K562 (cell line): ENCODE measurements around the gene SLC11A1. TPM values are rescaled to one million over a fixed set of nuclear protein-coding genes. Genes with fewer than 3 reads are reported as not detected.

Experiments used
- EP300 ChIP-seq: IDR thresholded peaks from 2 replicates; pipeline ENCODE4 v1.6.1; 2012; ENCODE audit warnings: low read length, improper control_type of control experiment
- LEF1 ChIP-seq: fragments of 450-650 bp; IDR thresholded peaks from 2 replicates; pipeline ENCODE4 v1.6.1; 2016; ENCODE audit warnings: mild to moderate bottlenecking
- POLR2G ChIP-seq: fragments of 200-400 bp; formaldehyde crosslinking; IDR thresholded peaks from 2 replicates; pipeline ENCODE4 v1.6.1; 2017; ENCODE audit warnings: low read depth, mild to moderate bottlenecking, antibody characterized with exemption, low read length, moderate library complexity
- POLR3A ChIP-seq: IDR thresholded peaks from 2 replicates; pipeline ENCODE4 v1.6.1; 2011; ENCODE audit warnings: borderline replicate concordance, mild to moderate bottlenecking, moderate library complexity; ENCODE audit not compliant: insufficient read length, insufficient read depth; ENCODE audit errors: extremely low read depth
- SRSF1 ChIP-seq: fragments of 200-400 bp; formaldehyde crosslinking; IDR thresholded peaks from 2 replicates; pipeline ENCODE4 v1.6.1; 2017; ENCODE audit warnings: mild to moderate bottlenecking, low read depth, low read length, moderate library complexity
- polyA plus RNA-seq, 8 experiments: library from polyadenylated mRNA; depleted of rRNA in 4 of 8; stranded (reverse) in 5 of 8; unstranded in 3 of 8; fragments of >200 nt; fragmentation: Nextera tagmentation in 2 of 8; fragmentation: Illumina TruSeq in 1 of 8; extraction: Ambion mirVana in 2 of 8; extraction: Trizol in 1 of 8; gene quantifications; 2 replicates each; pipeline versions ENCODE4 v1.2.1 to v1.2.3, GENCODE V29; 2011 to 2014; ENCODE audit warnings: inconsistent platforms in 1 of 8, missing spikeins in 1 of 8
- total RNA-seq, 7 experiments: library from RNA; depleted of rRNA in 6 of 7; stranded (reverse); fragments of >200 nt in 6 of 7; fragmentation: Illumina TruSeq in 2 of 7; extraction: Trizol in 2 of 7; gene quantifications; 2 replicates each; pipeline versions ENCODE4 v1.2.1 to v1.2.3, GENCODE V29; 2011 to 2021; ENCODE audit warnings: low replicate concordance in 1 of 7
- TF ChIP-seq, protein P1 (sequence below), 2 experiments: fragments of 450-650 bp in 1 of 2; sonication (generic) in 1 of 2; formaldehyde crosslinking in 1 of 2; IDR thresholded peaks; 2 replicates each; pipeline versions ENCODE4 v1.7.1 to v1.9.0; 2016 to 2022; ENCODE audit warnings: inconsistent platforms in 1 of 2, mild to moderate bottlenecking in 1 of 2, missing genetic modification reagents in 1 of 2
- TF ChIP-seq, protein P2 (sequence below): fragments of 200-800 bp; sonication (Bioruptor generic); IDR thresholded peaks from 2 replicates; pipeline ENCODE4 v1.6.1; 2017; ENCODE audit warnings: missing genetic modification characterization, missing compliant biosample characterization

The SLC11A1 gene
- total and polyA plus RNA-seq, 9 of the 15 experiments (the other 6 are each of a cell fraction or from before 2014, with no cell fraction given), result 0.35 to 1.6 (median 0.65) TPM

DNA sequence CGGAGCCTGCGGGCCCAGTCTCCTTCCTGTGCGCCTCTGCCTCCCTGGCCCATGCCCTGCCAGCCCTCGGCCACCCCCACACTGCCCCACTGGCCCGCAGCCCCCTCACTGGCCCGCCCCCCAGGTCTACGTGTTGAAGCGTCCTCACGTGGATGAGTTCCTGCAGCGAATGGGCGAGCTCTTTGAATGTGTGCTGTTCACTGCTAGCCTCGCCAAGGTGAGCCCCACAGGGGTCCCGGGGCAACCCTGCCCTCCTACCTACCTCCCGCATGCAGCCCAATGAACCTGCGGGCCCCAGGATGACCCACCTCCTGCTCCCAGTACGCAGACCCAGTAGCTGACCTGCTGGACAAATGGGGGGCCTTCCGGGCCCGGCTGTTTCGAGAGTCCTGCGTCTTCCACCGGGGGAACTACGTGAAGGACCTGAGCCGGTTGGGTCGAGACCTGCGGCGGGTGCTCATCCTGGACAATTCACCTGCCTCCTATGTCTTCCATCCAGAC, 20.9 kb downstream of the SLC11A1 start (continued):
- TF ChIP-seq, protein P1, sequence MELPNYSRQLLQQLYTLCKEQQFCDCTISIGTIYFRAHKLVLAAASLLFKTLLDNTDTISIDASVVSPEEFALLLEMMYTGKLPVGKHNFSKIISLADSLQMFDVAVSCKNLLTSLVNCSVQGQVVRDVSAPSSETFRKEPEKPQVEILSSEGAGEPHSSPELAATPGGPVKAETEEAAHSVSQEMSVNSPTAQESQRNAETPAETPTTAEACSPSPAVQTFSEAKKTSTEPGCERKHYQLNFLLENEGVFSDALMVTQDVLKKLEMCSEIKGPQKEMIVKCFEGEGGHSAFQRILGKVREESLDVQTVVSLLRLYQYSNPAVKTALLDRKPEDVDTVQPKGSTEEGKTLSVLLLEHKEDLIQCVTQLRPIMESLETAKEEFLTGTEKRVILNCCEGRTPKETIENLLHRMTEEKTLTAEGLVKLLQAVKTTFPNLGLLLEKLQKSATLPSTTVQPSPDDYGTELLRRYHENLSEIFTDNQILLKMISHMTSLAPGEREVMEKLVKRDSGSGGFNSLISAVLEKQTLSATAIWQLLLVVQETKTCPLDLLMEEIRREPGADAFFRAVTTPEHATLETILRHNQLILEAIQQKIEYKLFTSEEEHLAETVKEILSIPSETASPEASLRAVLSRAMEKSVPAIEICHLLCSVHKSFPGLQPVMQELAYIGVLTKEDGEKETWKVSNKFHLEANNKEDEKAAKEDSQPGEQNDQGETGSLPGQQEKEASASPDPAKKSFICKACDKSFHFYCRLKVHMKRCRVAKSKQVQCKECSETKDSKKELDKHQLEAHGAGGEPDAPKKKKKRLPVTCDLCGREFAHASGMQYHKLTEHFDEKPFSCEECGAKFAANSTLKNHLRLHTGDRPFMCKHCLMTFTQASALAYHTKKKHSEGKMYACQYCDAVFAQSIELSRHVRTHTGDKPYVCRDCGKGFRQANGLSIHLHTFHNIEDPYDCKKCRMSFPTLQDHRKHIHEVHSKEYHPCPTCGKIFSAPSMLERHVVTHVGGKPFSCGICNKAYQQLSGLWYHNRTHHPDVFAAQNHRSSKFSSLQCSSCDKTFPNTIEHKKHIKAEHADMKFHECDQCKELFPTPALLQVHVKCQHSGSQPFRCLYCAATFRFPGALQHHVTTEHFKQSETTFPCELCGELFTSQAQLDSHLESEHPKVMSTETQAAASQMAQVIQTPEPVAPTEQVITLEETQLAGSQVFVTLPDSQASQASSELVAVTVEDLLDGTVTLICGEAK (IDR thresholded peaks at IDR 0.05), result no peak
- TF ChIP-seq, protein P1 (CRISPR knock-in tag; IDR thresholded peaks at IDR 0.05), result no peak
- TF ChIP-seq POLR2G (peak; percentile 45; the same call in 1 of the 2 replicates), EP300 (no peak), LEF1 (no peak), POLR3A (no peak), SRSF1 (no peak)
- TF ChIP-seq, protein P2, sequence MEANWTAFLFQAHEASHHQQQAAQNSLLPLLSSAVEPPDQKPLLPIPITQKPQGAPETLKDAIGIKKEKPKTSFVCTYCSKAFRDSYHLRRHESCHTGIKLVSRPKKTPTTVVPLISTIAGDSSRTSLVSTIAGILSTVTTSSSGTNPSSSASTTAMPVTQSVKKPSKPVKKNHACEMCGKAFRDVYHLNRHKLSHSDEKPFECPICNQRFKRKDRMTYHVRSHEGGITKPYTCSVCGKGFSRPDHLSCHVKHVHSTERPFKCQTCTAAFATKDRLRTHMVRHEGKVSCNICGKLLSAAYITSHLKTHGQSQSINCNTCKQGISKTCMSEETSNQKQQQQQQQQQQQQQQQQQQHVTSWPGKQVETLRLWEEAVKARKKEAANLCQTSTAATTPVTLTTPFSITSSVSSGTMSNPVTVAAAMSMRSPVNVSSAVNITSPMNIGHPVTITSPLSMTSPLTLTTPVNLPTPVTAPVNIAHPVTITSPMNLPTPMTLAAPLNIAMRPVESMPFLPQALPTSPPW (CRISPR knock-in tag), result no peak
